OCI-LY3 (cell line): Measurements from ENCODE around the gene COG8.
"Not testable (repeated sequence)": the region's sequence is repeated elsewhere in the genome, so short reads cannot be mapped to it uniquely, and the experiment has no call there.

Source experiments
- H2AFZ ChIP-seq: fragments of 200-600, 300-600 bp; shearing (Covaris generic); 2 replicates; pipeline ENCODE4 v1.6.0; 2014; ENCODE audit warnings: antibody characterized with exemption, low read depth, low read length
- H3K27ac ChIP-seq: fragments of 200-600, 300-600 bp; sonication (generic); 2 replicates; pipeline ENCODE4 v1.5.1; 2014; ENCODE audit warnings: mild to moderate bottlenecking, low read length, moderate library complexity, mixed read lengths
- H3K27me3 ChIP-seq: fragments of 200-600, 300-600 bp; sonication (generic); 2 replicates; pipeline ENCODE4 v1.6.1; 2014; ENCODE audit warnings: low read depth, low read length, mixed read lengths
- H3K36me3 ChIP-seq: fragments of 200-600, 300-600 bp; sonication (generic); replicated peaks from 2 replicates; pipeline ENCODE3; 2014; ENCODE audit warnings: low read depth, low read length, mixed read lengths
- H3K4me1 ChIP-seq: fragments of 300-600, 200-600 bp; sonication (generic); 2 replicates; pipeline ENCODE4 v1.6.1; 2014; ENCODE audit warnings: low read length, mixed read lengths
- H3K4me2 ChIP-seq: fragments of 200-600, 300-600 bp; sonication (generic); 2 replicates; pipeline ENCODE4 v1.6.1; 2014; ENCODE audit warnings: low read length, mixed read lengths
- H3K4me3 ChIP-seq: fragments of 300-600, 200-600 bp; sonication (generic); 2 replicates; pipeline ENCODE4 v1.5.1; 2014; ENCODE audit warnings: antibody characterized with exemption, mild to moderate bottlenecking, low read length, moderate library complexity
- H3K79me2 ChIP-seq: fragments of 300-600, 200-600 bp; shearing (Covaris generic); 2 replicates; pipeline ENCODE4 v1.6.1; 2014; ENCODE audit warnings: mild to moderate bottlenecking, low read length, mixed read lengths
- H3K9ac ChIP-seq: fragments of 300-600, 200-600 bp; shearing (Covaris generic); 2 replicates; pipeline ENCODE4 v1.6.0; 2014; ENCODE audit warnings: mild to moderate bottlenecking, low read length, moderate library complexity
- H3K9me3 ChIP-seq: fragments of 200-600, 300-600 bp; shearing (Covaris generic); 2 replicates; pipeline ENCODE4 v1.6.1; 2014; ENCODE audit warnings: low read length, mixed read lengths; ENCODE audit not compliant: insufficient read depth
- H4K20me1 ChIP-seq: fragments of 200-600, 300-600 bp; sonication (generic); 2 replicates; pipeline ENCODE4 v1.6.1; 2016; ENCODE audit warnings: low read length, mixed read lengths; ENCODE audit not compliant: insufficient read depth
- CTCF ChIP-seq: fragments of 200-600, 300-600 bp; sonication (generic); IDR thresholded peaks from 2 replicates; pipeline ENCODE4 v1.5.1; 2014; ENCODE audit warnings: antibody characterized with exemption, low read length, low read depth
- EZH2phosphoT487 ChIP-seq: fragments of 200-600 bp; shearing (Covaris generic); IDR thresholded peaks from 2 replicates; pipeline ENCODE4 v1.6.1; 2018; ENCODE audit warnings: antibody characterized with exemption, mixed run types, low read depth

Gene COG8

GRCh38 chr16:69367980-69368379 lies 28.6 kb upstream of the COG8 start:
- H3K79me2 ChIP-seq: no peaks in the 10 kb centered on the region
- H3K36me3 ChIP-seq: peaks cover 71% of the 10 kb centered on the region
- no peak overlapping the region for H3K9ac ChIP-seq
- TF ChIP-seq EZH2phosphoT487: no peak
- no peak for TF ChIP-seq CTCF
- H3K4me3 ChIP-seq: no peak overlapping the region
- H2AFZ ChIP-seq: no peak overlapping the region
- H3K4me1 ChIP-seq: no peaks in the 10 kb centered on the region
- no peaks in the 10 kb centered on the region for H4K20me1 ChIP-seq
- no peak overlapping the region for H3K4me2 ChIP-seq
- H3K9me3 ChIP-seq: no peaks in the 10 kb centered on the region
- H3K27me3 ChIP-seq: no peaks in the 10 kb centered on the region
- no peak overlapping the region for H3K27ac ChIP-seq

- H3K9ac ChIP-seq: no peak overlapping the region
- TF ChIP-seq CTCF (no peak), EZH2phosphoT487 (no peak)
- H2AFZ ChIP-seq: no peak overlapping the region
- H3K27me3 ChIP-seq: no peaks in the 10 kb centered on the region
- no peak overlapping the region for H3K27ac ChIP-seq
- no peak overlapping the region for H3K4me3 ChIP-seq
- no peak overlapping the region for H3K4me2 ChIP-seq
- H4K20me1 ChIP-seq: no peaks in the 10 kb centered on the region
- no peaks in the 10 kb centered on the region for H3K9me3 ChIP-seq
- H3K36me3 ChIP-seq: peaks cover 67% of the 10 kb centered on the region
- H3K4me1 ChIP-seq: no peaks in the 10 kb centered on the region
- H3K79me2 ChIP-seq: no peaks in the 10 kb centered on the region
These were observed 27.1 kb upstream of the COG8 start for GRCh38 chr16:69366431-69366830.

GRCh38 chr16:69365901-69366300 lies 26.5 kb upstream of the COG8 start:
- Histone ChIP-seq H3K36me3 (peaks cover 67% of the 10 kb centered on the region), H3K27ac (no peak overlapping the region), H3K79me2 (no peaks in the 10 kb centered on the region), H3K9me3 (no peaks in the 10 kb centered on the region), H3K4me1 (no peaks in the 10 kb centered on the region), H2AFZ (no peak overlapping the region), H3K4me2 (no peak overlapping the region), H4K20me1 (no peaks in the 10 kb centered on the region), H3K4me3 (no peak overlapping the region), H3K27me3 (no peaks in the 10 kb centered on the region), H3K9ac (no peak overlapping the region)
- TF ChIP-seq EZH2phosphoT487: no peak

- Histone ChIP-seq H2AFZ (no peak overlapping the region), H3K4me1 (no peaks in the 10 kb centered on the region), H3K9ac (no peak overlapping the region), H3K27me3 (no peaks in the 10 kb centered on the region), H3K36me3 (peaks cover 51% of the 10 kb centered on the region), H3K4me2 (no peak overlapping the region), H3K27ac (no peak overlapping the region), H4K20me1 (no peaks in the 10 kb centered on the region), H3K79me2 (no peaks in the 10 kb centered on the region), H3K9me3 (no peaks in the 10 kb centered on the region), H3K4me3 (no peak overlapping the region)
- TF ChIP-seq EZH2phosphoT487 (no peak), CTCF (no peak)
These were observed 24.7 kb upstream of the COG8 start for GRCh38 chr16:69364088-69364487.

- H3K4me2 ChIP-seq: no peak overlapping the region
- H3K9ac ChIP-seq: no peak overlapping the region
- no peaks in the 10 kb centered on the region for H4K20me1 ChIP-seq
- no peaks in the 10 kb centered on the region for H3K79me2 ChIP-seq
- H2AFZ ChIP-seq: no peak overlapping the region
- no peaks in the 10 kb centered on the region for H3K4me1 ChIP-seq
- peaks cover 55% of the 10 kb centered on the region for H3K36me3 ChIP-seq
- H3K27ac ChIP-seq: no peak overlapping the region
- no peak for TF ChIP-seq EZH2phosphoT487
- TF ChIP-seq CTCF: no peak
- no peak overlapping the region for H3K4me3 ChIP-seq
- H3K9me3 ChIP-seq: no peaks in the 10 kb centered on the region
- no peaks in the 10 kb centered on the region for H3K27me3 ChIP-seq
These were observed 23.9 kb upstream of the COG8 start for GRCh38 chr16:69363281-69363717.

GRCh38 chr16:69360070-69360469 lies 20.7 kb upstream of the COG8 start:
- not testable (repeated sequence) for H3K4me2 ChIP-seq, H3K9ac ChIP-seq, H3K27ac ChIP-seq, H4K20me1 ChIP-seq, H3K4me3 ChIP-seq, H3K27me3 ChIP-seq, H3K4me1 ChIP-seq, H2AFZ ChIP-seq, H3K79me2 ChIP-seq, H3K9me3 ChIP-seq
- H3K36me3 ChIP-seq: peaks cover 43% of the 10 kb centered on the region
